DND-41 (cell line): ENCODE data around the gene SYNE1.

Experiments
- CTCF ChIP-seq: IDR thresholded peaks from 2 replicates; pipeline ENCODE4 v1.5.1; 2012; ENCODE audit warnings: borderline replicate concordance, low read length, moderate library complexity, mild to moderate bottlenecking; ENCODE audit not compliant: poor library complexity, severe bottlenecking; ENCODE audit errors: extremely low read depth
- EZH2 ChIP-seq: IDR thresholded peaks from 3 replicates; pipeline ENCODE4 v1.6.1; 2012; ENCODE audit warnings: borderline replicate concordance, low read depth, mild to moderate bottlenecking, moderate library complexity, low read length, inconsistent platforms; ENCODE audit not compliant: severe bottlenecking

- TF ChIP-seq CTCF (no peak), EZH2 (no peak)
Measured at GRCh38 chr6:152188011-152188410, 449.2 kb downstream of the SYNE1 start.
